Right hindlimb (tissue), 1 donor: Measurements from ENCODE around the gene WNK1.
"Not testable (repeated sequence)": the region's sequence is repeated elsewhere in the genome, so short reads cannot be mapped to it uniquely, and the experiment has no call there.

Experiments
- DNase-seq: peaks from one replicate; pipeline ENCODE4 v3.0.0-alpha.2; 2018

Gene WNK1

GRCh38 chr12:751999-752694, at the start of gene WNK1:
Gene WNK1, plus strand, starts transcription at chr12:752579. Its CDS starts 987 bp downstream, at chr12:753566.
- DNase-seq: peak; percentile 99

- DNase-seq: no peak
These were observed 47.7 kb upstream of the WNK1 start for GRCh38 chr12:704516-705242.

GRCh38 chr12:708084-708483, 44.3 kb upstream of the WNK1 start:
- not testable (repeated sequence) for DNase-seq

- no peak for DNase-seq
These were observed 42.8 kb upstream of the WNK1 start for GRCh38 chr12:709455-710020.

- peak; percentile 62 for DNase-seq
These were observed 40.1 kb upstream of the WNK1 start for GRCh38 chr12:712172-712863.

- no peak for DNase-seq
These were observed 39.0 kb upstream of the WNK1 start for GRCh38 chr12:713281-713875.

GRCh38 chr12:716506-716905, 35.9 kb upstream of the WNK1 start:
- DNase-seq: peak; percentile 64

- no peak for DNase-seq
These were observed 33.6 kb upstream of the WNK1 start for GRCh38 chr12:718756-719102.

- DNase-seq: no peak
These were observed 32.0 kb upstream of the WNK1 start for GRCh38 chr12:720231-720941.

- DNase-seq: no peak
These were observed 28.1 kb upstream of the WNK1 start for GRCh38 chr12:724194-724855.

- DNase-seq: no peak
These were observed 27.3 kb upstream of the WNK1 start for GRCh38 chr12:725076-725475.

- DNase-seq: no peak
These were observed 25.9 kb upstream of the WNK1 start for GRCh38 chr12:726281-727140.

- no peak for DNase-seq
These were observed 25.1 kb upstream of the WNK1 start for GRCh38 chr12:727321-727720.

GRCh38 chr12:728781-729180, 23.6 kb upstream of the WNK1 start:
- no peak for DNase-seq

GRCh38 chr12:729221-729620, 23.2 kb upstream of the WNK1 start:
- DNase-seq: no peak

- no peak for DNase-seq
These were observed 21.8 kb upstream of the WNK1 start for GRCh38 chr12:730550-730949.

GRCh38 chr12:737122-737739, 15.1 kb upstream of the WNK1 start:
- DNase-seq: no peak

GRCh38 chr12:738712-739111, 13.7 kb upstream of the WNK1 start:
- no peak for DNase-seq

- DNase-seq: no peak
These were observed 13.0 kb upstream of the WNK1 start for GRCh38 chr12:739349-739748.

GRCh38 chr12:740921-741320, 11.5 kb upstream of the WNK1 start:
- DNase-seq: no peak
